ENCODE measurements around the gene DRAXIN. TPM values are rescaled to one million over a fixed set of nuclear protein-coding genes. Genes with fewer than 3 reads are reported as not detected.
A peak's percentile ranks its signal among the peaks of the same experiment; 100 is the strongest.

Gene DRAXIN
- total and polyA plus RNA-seq, 3 experiments from 2014 or later, result 0.09 to 0.12 (median 0.11) TPM

DNA sequence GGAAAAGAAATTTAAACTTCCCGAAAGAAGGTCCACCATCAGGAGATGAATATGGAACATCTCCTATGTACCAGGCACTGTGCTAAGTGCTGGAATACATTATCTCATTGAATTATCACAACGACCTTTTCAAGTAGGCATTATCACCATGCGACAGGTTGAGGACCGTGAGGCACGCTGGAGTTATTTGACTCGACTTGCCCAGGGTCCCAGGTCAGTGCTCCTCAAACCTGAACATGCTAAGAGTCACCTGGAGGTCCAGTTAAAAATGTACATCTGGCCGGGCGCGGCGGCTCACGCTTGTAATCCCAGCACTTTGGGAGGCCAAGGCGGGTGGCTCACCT lies 28.5 kb downstream of the DRAXIN start:
- CTCF ChIA-PET, result interaction anchor here (0.7 to 12.3 kb wide), 25 partner anchors 9 to 682 kb away, joined by 3 to 152 read pairs (median 8); partner anchors contain the start of genes AGTRAP, EXOSC10, FBXO2 and FBXO44
- Mint-ChIP-seq H3K4me1 (peaks cover 12 to 16% (median 16%) of the 10 kb centered on the region in 3 donors), H3K27ac (peak overlapping the region in 5 of 8 donors; percentile 88 to 98 (median 93))

DNA sequence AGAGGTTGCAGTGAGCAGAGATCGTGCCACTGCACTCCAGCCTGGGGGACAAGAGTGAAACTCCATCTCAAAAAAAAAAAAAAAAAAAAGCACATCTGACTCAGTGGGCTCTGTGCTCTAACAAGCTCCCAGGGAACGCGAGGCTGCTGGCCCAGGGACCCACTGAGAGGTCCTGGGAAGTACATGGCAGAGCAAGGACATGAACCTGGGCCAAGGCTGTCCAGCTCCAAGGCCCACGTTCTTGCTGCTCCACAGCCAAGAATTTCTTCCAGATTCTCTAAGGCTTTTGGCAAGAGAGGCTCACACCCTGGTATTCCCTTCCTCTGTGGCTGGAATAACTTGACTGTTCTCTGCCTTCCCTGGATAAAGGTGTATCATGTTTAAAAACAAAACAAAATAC lies 29.0 kb downstream of the DRAXIN start:
- H3K4me1 Mint-ChIP-seq, result peaks cover 12 to 20% (median 16%) of the 10 kb centered on the region in 3 donors
- ChIA-PET CTCF (interaction anchor here (1.6 to 12.3 kb wide), 9 partner anchors 8 to 683 kb away, joined by 7 to 152 read pairs (median 17); partner anchors contain the start of genes AGTRAP, FBXO2, FBXO44 and FBXO6), POLR2A (interaction anchor here (1.2 to 1.8 kb wide), 2 partner anchors 19 to 70 kb away, joined by 4 to 29 read pairs; no protein-coding TSS in a partner anchor)
- H3K36me3 Mint-ChIP-seq, result no peaks in the 10 kb centered on the region
- H3K36me3 ChIP-seq (ENCODE audit: insufficient read depth, low read length), result no peaks in the 10 kb centered on the region
- no peaks in the 10 kb centered on the region for H3K9me3 Mint-ChIP-seq
- H3K27ac Mint-ChIP-seq, result peak overlapping the region in 1 of 8 donors; percentile 45
- no peak overlapping the region for H3K27ac ChIP-seq (ENCODE audit: low read depth, low read length)
- H3K4me3 ChIP-seq (ENCODE audit: low read length), result no peak overlapping the region
- H3K27me3 Mint-ChIP-seq, result no peaks in the 10 kb centered on the region
- peaks cover 14% of the 10 kb centered on the region for H3K4me1 ChIP-seq (ENCODE audit: insufficient read depth, low read length)
- DNase-seq, result no peak
- no peaks in the 10 kb centered on the region for H3K27me3 ChIP-seq (ENCODE audit: insufficient read depth, low read length, poor library complexity, severe bottlenecking)
- no peaks in the 10 kb centered on the region for H3K9me3 ChIP-seq (ENCODE audit: low read length)
- H3K4me3 Mint-ChIP-seq, result peak overlapping the region in 1 of 7 donors; percentile 54

More for the DNA sequence above, 28.5 kb downstream of the DRAXIN start:
- DNase-seq, result no peak
- Mint-ChIP-seq H3K36me3 (no peaks in the 10 kb centered on the region), H3K4me3 (peak overlapping the region; percentile 67 to 93 (median 84)), H3K27me3 (no peaks in the 10 kb centered on the region), H3K9me3 (no peaks in the 10 kb centered on the region)
- Histone ChIP-seq H3K36me3 (ENCODE audit: insufficient read depth, low read length) (no peaks in the 10 kb centered on the region), H3K27ac (ENCODE audit: low read depth, low read length) (no peak overlapping the region), H3K9me3 (ENCODE audit: low read length) (no peaks in the 10 kb centered on the region), H3K27me3 (ENCODE audit: insufficient read depth, low read length, poor library complexity, severe bottlenecking) (no peaks in the 10 kb centered on the region), H3K4me3 (ENCODE audit: low read length) (no peak overlapping the region), H3K4me1 (ENCODE audit: insufficient read depth, low read length) (peaks cover 12% of the 10 kb centered on the region)
- POLR2A ChIA-PET, result interaction anchor here (0.6 to 2.0 kb wide), 13 partner anchors 10 to 682 kb away, joined by 3 to 29 read pairs (median 5); partner anchors contain the start of genes AGTRAP, FBXO6 and MAD2L2

DNA sequence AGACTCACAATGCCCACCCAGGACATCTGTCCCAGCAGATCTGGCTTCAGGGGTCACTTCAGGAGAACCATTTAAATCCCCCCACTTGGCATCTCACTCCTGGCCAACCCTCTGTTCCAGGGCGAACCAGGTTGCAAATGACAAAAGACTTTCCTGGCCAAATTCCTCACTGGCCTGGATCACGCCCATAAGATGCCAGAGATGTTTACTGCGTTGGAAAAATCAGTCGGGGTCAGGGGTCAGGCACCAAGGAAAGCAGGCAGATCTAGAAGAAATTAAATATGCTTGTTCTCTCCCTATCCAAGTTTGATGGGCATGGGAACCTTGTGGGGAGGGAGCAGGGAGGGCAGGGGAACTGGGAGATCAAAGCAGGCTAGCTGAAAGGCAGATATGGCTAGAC lies 29.8 kb downstream of the DRAXIN start:
- Histone ChIP-seq H3K4me3 (ENCODE audit: low read length) (no peak overlapping the region), H3K27ac (ENCODE audit: low read depth, low read length) (no peak overlapping the region), H3K9me3 (ENCODE audit: low read length) (no peaks in the 10 kb centered on the region), H3K27me3 (ENCODE audit: insufficient read depth, low read length, poor library complexity, severe bottlenecking) (no peaks in the 10 kb centered on the region), H3K4me1 (ENCODE audit: insufficient read depth, low read length) (peaks cover 20% of the 10 kb centered on the region), H3K36me3 (ENCODE audit: insufficient read depth, low read length) (no peaks in the 10 kb centered on the region)
- no peaks in the 10 kb centered on the region for H3K9me3 Mint-ChIP-seq
- no peak overlapping the region for H3K4me3 Mint-ChIP-seq
- CTCF ChIA-PET, result interaction anchor here (1.5 to 12.3 kb wide), 5 partner anchors 17 to 77 kb away, joined by 3 to 152 read pairs (median 17); partner anchors contain the start of genes FBXO2, FBXO44, FBXO6 and MAD2L2
- H3K36me3 Mint-ChIP-seq, result no peaks in the 10 kb centered on the region
- POLR2A ChIA-PET, result no interaction called here
- no peak for DNase-seq
- no peaks in the 10 kb centered on the region for H3K27me3 Mint-ChIP-seq
- peaks cover 12 to 22% (median 16%) of the 10 kb centered on the region in 3 donors for H3K4me1 Mint-ChIP-seq
- H3K27ac Mint-ChIP-seq, result no peak overlapping the region

DNA sequence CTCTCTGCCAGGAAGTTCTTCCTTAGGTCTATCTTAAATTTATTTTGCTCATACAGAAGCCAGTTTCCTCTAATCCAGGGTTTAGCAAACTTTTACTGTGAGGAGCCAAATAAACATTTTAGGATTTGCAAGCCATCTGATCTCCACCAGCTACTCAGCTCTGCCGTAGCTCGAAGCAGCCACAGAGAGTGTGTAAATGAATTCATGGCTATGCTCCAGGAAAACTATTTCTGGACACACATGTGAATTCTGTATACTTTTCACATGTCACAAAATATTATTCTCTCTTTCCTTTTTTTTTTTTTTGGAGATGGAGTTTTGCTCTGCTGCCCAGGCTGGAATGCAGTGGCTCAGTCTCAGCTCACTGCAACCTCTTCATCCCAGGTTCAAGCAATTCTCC lies 31.0 kb downstream of the DRAXIN start:
- no peaks in the 10 kb centered on the region for H3K27me3 ChIP-seq (ENCODE audit: insufficient read depth, low read length, poor library complexity, severe bottlenecking)
- no peak overlapping the region for H3K4me3 ChIP-seq (ENCODE audit: low read length)
- H3K4me1 ChIP-seq (ENCODE audit: insufficient read depth, low read length), result peaks cover 20% of the 10 kb centered on the region
- DNase-seq, result no peak
- Mint-ChIP-seq H3K4me1 (peaks cover 12 to 22% (median 16%) of the 10 kb centered on the region in 3 donors), H3K36me3 (no peaks in the 10 kb centered on the region), H3K27me3 (no peaks in the 10 kb centered on the region), H3K27ac (no peak overlapping the region), H3K4me3 (no peak overlapping the region), H3K9me3 (no peaks in the 10 kb centered on the region)
- H3K9me3 ChIP-seq (ENCODE audit: low read length), result no peaks in the 10 kb centered on the region
- no peak overlapping the region for H3K27ac ChIP-seq (ENCODE audit: low read depth, low read length)
- ChIA-PET CTCF (interaction anchor here (1.0 to 12.3 kb wide), 5 partner anchors 12 to 79 kb away, joined by 3 to 152 read pairs (median 3); partner anchors contain the start of genes FBXO2, FBXO44 and FBXO6), POLR2A (no interaction called here)
- H3K36me3 ChIP-seq (ENCODE audit: insufficient read depth, low read length), result no peaks in the 10 kb centered on the region

DNA sequence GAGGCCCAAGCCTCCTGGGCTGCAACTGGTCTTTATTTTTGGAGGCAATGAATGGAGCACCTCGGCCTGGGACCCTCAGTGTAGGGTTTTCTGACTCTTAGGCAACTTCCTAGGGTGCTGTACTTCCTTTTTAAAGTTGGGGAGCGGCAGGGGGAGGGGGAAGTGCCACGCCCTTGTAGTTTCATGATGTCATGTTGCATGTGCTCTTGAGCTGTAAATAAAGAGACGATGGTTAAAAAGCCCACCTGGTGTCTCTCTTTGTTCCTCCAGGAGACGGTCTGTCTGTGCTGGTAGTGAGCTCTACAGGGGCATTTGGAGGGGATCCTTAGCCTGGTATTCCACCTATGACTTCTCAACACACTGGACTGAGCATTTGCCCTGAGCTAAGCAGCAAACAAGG lies 34.1 kb downstream of the DRAXIN start:
- Histone ChIP-seq H3K27me3 (ENCODE audit: insufficient read depth, low read length, poor library complexity, severe bottlenecking) (no peaks in the 10 kb centered on the region), H3K4me1 (ENCODE audit: insufficient read depth, low read length) (peaks cover 30% of the 10 kb centered on the region), H3K9me3 (ENCODE audit: low read length) (no peaks in the 10 kb centered on the region), H3K4me3 (ENCODE audit: low read length) (no peak overlapping the region), H3K27ac (ENCODE audit: low read depth, low read length) (no peak overlapping the region), H3K36me3 (ENCODE audit: insufficient read depth, low read length) (no peaks in the 10 kb centered on the region)
- Mint-ChIP-seq H3K27me3 (no peaks in the 10 kb centered on the region), H3K9me3 (no peaks in the 10 kb centered on the region), H3K36me3 (no peaks in the 10 kb centered on the region), H3K27ac (peak overlapping the region in 1 of 8 donors; percentile 27), H3K4me1 (peaks cover 17 to 27% (median 19%) of the 10 kb centered on the region in 3 donors), H3K4me3 (peak overlapping the region in 1 of 7 donors; percentile 27)
- no peak for DNase-seq
- POLR2A ChIA-PET, result interaction anchor here (0.7 kb wide), 1 partner anchor 73 kb away, joined by 3 read pairs; no protein-coding TSS in a partner anchor
- CTCF ChIA-PET, result interaction anchor here (0.5 to 12.3 kb wide), 5 partner anchors 52 to 1349 kb away, joined by 3 to 152 read pairs (median 3); partner anchors contain the start of genes FBXO2, FBXO44 and FBXO6

DNA sequence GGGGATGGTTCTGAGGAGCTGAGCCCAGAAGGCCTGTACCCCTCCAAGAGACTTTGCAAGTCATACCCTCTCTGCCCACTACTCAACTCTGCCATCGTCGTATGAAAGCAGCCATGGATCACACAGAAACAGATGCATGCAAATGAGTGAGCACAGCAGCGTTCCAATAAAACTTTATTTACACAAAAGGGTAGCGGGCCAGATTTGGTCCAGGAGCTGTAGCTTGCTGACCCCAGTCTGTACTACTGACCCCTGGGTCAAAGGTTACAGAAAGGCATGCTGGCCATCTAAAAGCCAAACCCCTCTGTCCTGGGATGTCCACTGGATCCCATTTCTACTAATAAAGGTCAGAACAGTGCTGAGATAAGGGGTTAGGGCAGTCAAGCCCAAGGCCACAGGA lies 35.6 kb downstream of the DRAXIN start:
- H3K36me3 ChIP-seq (ENCODE audit: insufficient read depth, low read length), result no peaks in the 10 kb centered on the region
- Mint-ChIP-seq H3K4me1 (peaks cover 30 to 42% (median 30%) of the 10 kb centered on the region in 3 donors), H3K27ac (no peak overlapping the region), H3K27me3 (no peaks in the 10 kb centered on the region), H3K36me3 (no peaks in the 10 kb centered on the region), H3K4me3 (no peak overlapping the region), H3K9me3 (no peaks in the 10 kb centered on the region)
- no peak for DNase-seq
- H3K4me1 ChIP-seq (ENCODE audit: insufficient read depth, low read length), result peaks cover 45% of the 10 kb centered on the region
- no peaks in the 10 kb centered on the region for H3K27me3 ChIP-seq (ENCODE audit: insufficient read depth, low read length, poor library complexity, severe bottlenecking)
- H3K4me3 ChIP-seq (ENCODE audit: low read length), result no peak overlapping the region
- no peaks in the 10 kb centered on the region for H3K9me3 ChIP-seq (ENCODE audit: low read length)
- ChIA-PET CTCF (interaction anchor here (12.3 kb wide), 1 partner anchor 75 kb away, joined by 152 read pairs; the partner anchor contains the start of genes FBXO2 and FBXO44), POLR2A (no interaction called here)
- no peak overlapping the region for H3K27ac ChIP-seq (ENCODE audit: low read depth, low read length)

DNA sequence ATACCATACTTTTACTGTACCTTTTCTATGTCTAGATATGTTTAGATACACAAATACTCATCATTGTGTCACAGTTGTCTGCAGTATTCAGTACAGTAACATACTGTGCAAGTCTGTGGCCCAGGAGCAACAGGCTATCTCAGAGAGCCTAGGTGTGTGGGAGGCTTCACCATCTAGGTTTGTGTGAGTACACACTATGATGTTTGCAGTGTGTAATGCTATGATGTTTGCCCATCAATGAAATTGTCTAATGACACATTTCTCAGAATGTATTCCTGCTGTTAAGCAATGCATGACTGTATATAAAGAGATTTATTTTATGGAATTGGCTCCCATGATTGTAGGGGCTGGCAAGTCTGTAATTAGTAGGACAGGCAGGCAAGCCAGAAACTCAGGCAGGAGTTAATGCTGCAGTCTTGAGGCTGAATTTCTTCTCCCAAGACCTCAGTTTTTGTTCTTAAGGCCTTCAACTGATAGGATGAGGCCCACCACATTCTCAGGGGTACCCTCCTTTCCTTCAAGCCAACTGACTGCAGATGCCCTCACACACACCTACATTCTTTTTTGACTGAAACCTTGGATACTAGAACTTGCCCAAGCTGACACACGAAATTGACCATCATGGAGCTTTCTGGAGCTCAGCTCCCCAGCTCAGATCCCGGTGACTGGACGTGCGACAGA lies 36.8 kb downstream of the DRAXIN start:
- Histone ChIP-seq H3K4me1 (ENCODE audit: insufficient read depth, low read length) (peaks cover 50% of the 10 kb centered on the region), H3K9me3 (ENCODE audit: low read length) (no peaks in the 10 kb centered on the region), H3K27ac (ENCODE audit: low read depth, low read length) (no peak overlapping the region), H3K27me3 (ENCODE audit: insufficient read depth, low read length, poor library complexity, severe bottlenecking) (no peaks in the 10 kb centered on the region), H3K4me3 (ENCODE audit: low read length) (no peak overlapping the region), H3K36me3 (ENCODE audit: insufficient read depth, low read length) (no peaks in the 10 kb centered on the region)
- Mint-ChIP-seq H3K4me1 (peaks cover 31 to 49% (median 31%) of the 10 kb centered on the region in 3 donors), H3K4me3 (no peak overlapping the region), H3K9me3 (no peaks in the 10 kb centered on the region), H3K36me3 (no peaks in the 10 kb centered on the region), H3K27me3 (no peaks in the 10 kb centered on the region), H3K27ac (no peak overlapping the region)
- POLR2A ChIA-PET, result no interaction called here
- no peak for DNase-seq
- CTCF ChIA-PET, result interaction anchor here (1.0 to 1.8 kb wide), 2 partner anchors 9 to 78 kb away, joined by 4 to 7 read pairs; no protein-coding TSS in a partner anchor

DNA sequence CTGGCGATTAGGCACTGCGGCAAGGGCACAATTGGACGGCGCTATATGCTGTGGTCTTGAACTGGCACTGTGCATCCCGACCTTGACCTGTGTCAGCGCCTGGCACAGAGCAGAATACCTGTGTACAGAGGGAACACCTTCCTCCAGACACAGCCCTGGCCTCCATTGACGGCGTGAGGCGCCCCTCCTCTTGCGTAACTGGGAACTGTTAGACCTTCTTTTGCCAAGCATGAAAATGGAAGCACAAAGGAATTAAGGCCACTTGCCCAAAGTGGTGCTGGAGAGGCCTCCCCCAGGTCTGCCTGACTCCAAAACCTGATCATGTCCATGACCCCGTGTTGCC lies 37.6 kb downstream of the DRAXIN start:
- H3K36me3 ChIP-seq (ENCODE audit: insufficient read depth, low read length), result no peaks in the 10 kb centered on the region
- Mint-ChIP-seq H3K4me3 (peak overlapping the region in 2 of 7 donors; percentile 4 to 72), H3K27ac (peak overlapping the region in 1 of 8 donors; percentile 52), H3K27me3 (no peaks in the 10 kb centered on the region), H3K9me3 (no peaks in the 10 kb centered on the region), H3K36me3 (no peaks in the 10 kb centered on the region), H3K4me1 (peaks cover 31 to 50% (median 31%) of the 10 kb centered on the region in 3 donors)
- POLR2A ChIA-PET, result interaction anchor here (1.9 kb wide), 1 partner anchor 10 kb away, joined by 9 read pairs; no protein-coding TSS in a partner anchor
- CTCF ChIA-PET, result interaction anchor here (1.0 to 1.8 kb wide), 2 partner anchors 9 to 79 kb away, joined by 4 to 7 read pairs; no protein-coding TSS in a partner anchor
- H3K9me3 ChIP-seq (ENCODE audit: low read length), result no peaks in the 10 kb centered on the region
- H3K27ac ChIP-seq (ENCODE audit: low read depth, low read length), result peak overlapping the region; percentile 33
- no peaks in the 10 kb centered on the region for H3K27me3 ChIP-seq (ENCODE audit: insufficient read depth, low read length, poor library complexity, severe bottlenecking)
- DNase-seq, result no peak
- H3K4me1 ChIP-seq (ENCODE audit: insufficient read depth, low read length), result peaks cover 50% of the 10 kb centered on the region
- H3K4me3 ChIP-seq (ENCODE audit: low read length), result no peak overlapping the region

All from CD8-positive, alpha-beta memory T cell (primary cell).